Left lung (tissue), 10 donors: ENCODE measurements around the gene REM1. TPM values are rescaled to one million over a fixed set of nuclear protein-coding genes. Genes with fewer than 3 reads are reported as not detected.
"Not testable (repeated sequence)": the region's sequence is repeated elsewhere in the genome, so short reads cannot be mapped to it uniquely, and the experiment has no call there.

Experiments used
- ATAC-seq: fragments of 200-7000 bp; cut with Tn5 transposase; one replicate; pipeline ENCODE4 v1.9.1; 2020; ENCODE audit warnings: moderate library complexity
- DNase-seq, 4 donors: peaks; one replicate each; pipeline ENCODE4 v3.0.0-alpha.2; 2013 to 2020
- H3K27ac ChIP-seq, 2 donors: fragments of 200-600 bp; sonication (generic) in 1 of 2; one replicate each; pipeline versions ENCODE4 v1.5.0 to v1.8.0; 2020 to 2021
- H3K27me3 ChIP-seq, 2 donors: fragments of 200-600 bp; sonication (generic) in 1 of 2; one replicate each; pipeline versions ENCODE4 v1.5.0 to v1.8.0; 2020 to 2021
- H3K36me3 ChIP-seq, 2 donors: fragments of 200-600 bp; sonication (generic) in 1 of 2; one replicate each; pipeline versions ENCODE4 v1.5.0 to v1.8.0; 2020 to 2021
- H3K4me1 ChIP-seq, 2 donors: fragments of 200-600 bp; one replicate each; pipeline ENCODE4 v1.8.0; 2021
- H3K4me3 ChIP-seq, 2 donors: fragments of 200-600 bp; sonication (generic) in 1 of 2; one replicate each; pipeline versions ENCODE4 v1.5.0 to v1.8.0; 2020 to 2021; ENCODE audit warnings: mild to moderate bottlenecking in 1 of 2
- H3K9me3 ChIP-seq, 2 donors: fragments of 200-600 bp; sonication (generic) in 1 of 2; one replicate each; pipeline versions ENCODE4 v1.5.0 to v1.8.0; 2020 to 2021
- CTCF ChIP-seq, 2 donors: fragments of 200-600 bp; sonication (generic) in 1 of 2; IDR thresholded peaks; one replicate each; pipeline versions ENCODE4 v1.5.0 to v1.8.0; 2021; ENCODE audit warnings: antibody characterized with exemption in 2 of 2
- intact Hi-C, 2 donors: fragments of 100-400 bp; cut with DNase I; formaldehyde crosslinking; loops; one replicate each; pipeline versions ENCODE4 v1.11.2 to v1.14.2; 2022
- polyA plus RNA-seq, 6 donors: library from polyadenylated mRNA; unstranded; fragments of 120-200 nt; gene quantifications; one replicate each; pipeline ENCODE4 v1.2.1, GENCODE V29; 2013; ENCODE audit not compliant: insufficient read length in 6 of 6
- total RNA-seq, 2 donors: library from RNA; stranded (reverse); fragmentation: NEBNext Ultra II Directional; extraction: Animal tissue kit (Norgen Biotek cat#: 25700); gene quantifications; one replicate each; pipeline ENCODE4 v1.2.1, GENCODE V29; 2021
- donor health status: DM: no; HTN: yes; CAD: no.
- donor health status: DM: no; HTN: no; CAD: no.

Gene REM1
- total and polyA plus RNA-seq, 8 donors, result 2.0 to 9.9 (median 7.3) TPM

GRCh38 chr20:31454361-31454760 is 20.7 kb upstream of the REM1 start:
- ATAC-seq (no peak), DNase-seq (no peak)
- H3K9me3 ChIP-seq, result no peaks in the 10 kb centered on the region
- no peak overlapping the region for H3K4me3 ChIP-seq
- no peak overlapping the region for H3K27ac ChIP-seq
- peaks cover 4 to 33% of the 10 kb centered on the region in 2 donors for H3K27me3 ChIP-seq
- no peak for TF ChIP-seq CTCF (IDR thresholded peaks at IDR 0.05)
- no peaks in the 10 kb centered on the region for H3K4me1 ChIP-seq
- H3K36me3 ChIP-seq, result no peaks in the 10 kb centered on the region
- intact Hi-C loops, result no loop called here

- H3K36me3 ChIP-seq, H3K9me3 ChIP-seq, DNase-seq, intact Hi-C loops, H3K4me3 ChIP-seq, H3K27ac ChIP-seq, ATAC-seq: not testable (repeated sequence)
- Histone ChIP-seq H3K4me1 (peaks cover 0 to 14% of the 10 kb centered on the region in 2 donors), H3K27me3 (peaks cover 11 to 29% of the 10 kb centered on the region in 2 donors)
Measured at GRCh38 chr20:31470946-31471345, 4.1 kb upstream of the REM1 start.

GRCh38 chr20:31472395-31473330 is 2.4 kb upstream of the REM1 start:
- intact Hi-C loops, result no loop called here
- ATAC-seq (no peak), DNase-seq (no peak)
- no peak for TF ChIP-seq CTCF (IDR thresholded peaks at IDR 0.05)
- peaks cover 15 to 42% of the 10 kb centered on the region in 2 donors for H3K27me3 ChIP-seq
- no peak overlapping the region for H3K4me3 ChIP-seq
- H3K4me1 ChIP-seq, result peaks cover 0 to 14% of the 10 kb centered on the region in 2 donors
- no peak overlapping the region for H3K27ac ChIP-seq
- no peaks in the 10 kb centered on the region for H3K9me3 ChIP-seq
- H3K36me3 ChIP-seq, result no peaks in the 10 kb centered on the region

- ATAC-seq (no peak), DNase-seq (no peak)
- H3K27me3 ChIP-seq, result peaks cover 15 to 45% of the 10 kb centered on the region in 2 donors
- intact Hi-C loops, result no loop called here
- no peaks in the 10 kb centered on the region for H3K36me3 ChIP-seq
- H3K27ac ChIP-seq, result no peak overlapping the region
- no peak for TF ChIP-seq CTCF (IDR thresholded peaks at IDR 0.05)
- no peak overlapping the region for H3K4me3 ChIP-seq
- no peaks in the 10 kb centered on the region for H3K9me3 ChIP-seq
- H3K4me1 ChIP-seq, result peaks cover 0 to 14% of the 10 kb centered on the region in 2 donors
Measured at GRCh38 chr20:31473331-31474096, 1.6 kb upstream of the REM1 start.

- ATAC-seq (no peak), DNase-seq (no peak)
- TF ChIP-seq CTCF (IDR thresholded peaks at IDR 0.05), result no peak
- intact Hi-C loops, result no loop called here
- Histone ChIP-seq H3K27me3 (peaks cover 15 to 45% of the 10 kb centered on the region in 2 donors), H3K4me3 (no peak overlapping the region), H3K4me1 (peaks cover 0 to 14% of the 10 kb centered on the region in 2 donors), H3K9me3 (no peaks in the 10 kb centered on the region), H3K36me3 (no peaks in the 10 kb centered on the region), H3K27ac (no peak overlapping the region)
Measured at GRCh38 chr20:31474097-31474436, 1.0 kb upstream of the REM1 start.
